SK-N-SH (cell line): ENCODE results near the gene ARAP1. TPM values are rescaled to one million over a fixed set of nuclear protein-coding genes. Genes with fewer than 3 reads are reported as not detected.
A peak's percentile ranks its signal among the peaks of the same experiment; 100 is the strongest.

Source experiments
- CTCF ChIA-PET: fragments of 300-600, 350-600 bp; formaldehyde crosslinking; extraction: SDS; loops from one replicate; lab custom pipeline; 2021; lab: Yijun Ruan, JAX
- POLR2A ChIA-PET: fragments of 350-600 bp; sonication (Branson Sonifier 250); formaldehyde crosslinking; extraction: SDS; loops from one replicate; lab custom pipeline; 2020; ENCODE audit warnings: antibody characterized with exemption, inconsistent platforms; lab: Yijun Ruan, JAX
- DNase-seq: peaks from one replicate; pipeline ENCODE4 v3.0.0; 2012
- H2AFZ ChIP-seq: fragments of 200-600 bp; sonication (generic); 2 replicates; pipeline ENCODE4 v1.8.1; 2016; ENCODE audit warnings: antibody characterized with exemption, mild to moderate bottlenecking, low read depth
- H3F3A ChIP-seq: fragments of 200-600 bp; sonication (generic); replicated peaks from 2 replicates; pipeline ENCODE3; 2016; ENCODE audit warnings: antibody characterized with exemption, mild to moderate bottlenecking; ENCODE audit not compliant: insufficient read depth
- H3K27ac ChIP-seq, 2 experiments: fragments of 200-500 bp in 1 of 2; fragments of 200-600 bp in 1 of 2; sonication (Bioruptor generic) in 1 of 2; sonication (generic), shearing (Covaris generic) in 1 of 2; 2 replicates each; pipeline versions ENCODE4 v1.5.1 to v1.6.1; 2014 to 2016; ENCODE audit warnings: low read depth in 2 of 2, inconsistent platforms in 1 of 2, low read length in 1 of 2, mild to moderate bottlenecking in 1 of 2, mixed read lengths in 1 of 2
- H3K27me3 ChIP-seq: fragments of 200-600 bp; sonication (generic), shearing (Covaris generic); 2 replicates; pipeline ENCODE4 v1.6.1; 2016; ENCODE audit warnings: mixed run types; ENCODE audit not compliant: insufficient read depth
- H3K36me3 ChIP-seq, 2 experiments: fragments of 200-500 bp in 1 of 2; fragments of 200-600 bp in 1 of 2; sonication (Bioruptor generic) in 1 of 2; sonication (generic) in 1 of 2; replicated peaks in 1 of 2; 2 replicates each; pipeline versions ENCODE3 to v1.5.1; 2014 to 2016; ENCODE audit warnings: low read length in 1 of 2, mild to moderate bottlenecking in 1 of 2; ENCODE audit not compliant: insufficient read depth in 2 of 2, control insufficient read depth in 1 of 2
- H3K4me1 ChIP-seq, 2 experiments: fragments of 200-500 bp in 1 of 2; fragments of 200-600 bp in 1 of 2; sonication (Bioruptor generic) in 1 of 2; sonication (generic), shearing (Covaris generic) in 1 of 2; 2 replicates each; pipeline versions ENCODE4 v1.5.1 to v1.6.1; 2014 to 2016; ENCODE audit warnings: low read depth in 1 of 2, low read length in 1 of 2, mixed run types in 1 of 2; ENCODE audit not compliant: insufficient read depth in 2 of 2, control insufficient read depth in 1 of 2
- H3K4me2 ChIP-seq: fragments of 200-600 bp; sonication (generic), shearing (Covaris generic); 2 replicates; pipeline ENCODE4 v1.6.1; 2017; ENCODE audit warnings: mixed run types
- H3K4me3 ChIP-seq, 2 experiments: fragments of 200-500 bp in 1 of 2; fragments of 200-600 bp in 1 of 2; sonication (Bioruptor generic) in 1 of 2; sonication (generic), shearing (Covaris generic) in 1 of 2; 2 replicates each; pipeline versions ENCODE4 v1.5.1 to v1.8.1; 2014 to 2016; ENCODE audit warnings: low read depth in 2 of 2, inconsistent platforms in 1 of 2, low read length in 1 of 2, mild to moderate bottlenecking in 1 of 2, mixed read lengths in 1 of 2, moderate library complexity in 1 of 2
- H3K79me2 ChIP-seq: fragments of 200-600 bp; sonication (generic); 2 replicates; pipeline ENCODE4 v1.8.1; 2017; ENCODE audit warnings: mild to moderate bottlenecking; ENCODE audit not compliant: insufficient read depth
- H3K9ac ChIP-seq: fragments of 200-600 bp; sonication (generic); 2 replicates; pipeline ENCODE4 v1.6.1; 2017; ENCODE audit warnings: mixed run types
- H3K9me2 ChIP-seq: fragments of 200-600 bp; sonication (generic); 2 replicates; pipeline ENCODE4 v1.6.1; 2017; ENCODE audit warnings: mixed run types
- H3K9me3 ChIP-seq: fragments of 200-600 bp; sonication (generic); 2 replicates; pipeline ENCODE4 v1.6.1; 2017; ENCODE audit warnings: mixed run types, mild to moderate bottlenecking, moderate library complexity
- H4K20me1 ChIP-seq: fragments of 200-600 bp; sonication (generic); 2 replicates; pipeline ENCODE4 v1.6.1; 2017; ENCODE audit warnings: mild to moderate bottlenecking, mixed run types; ENCODE audit not compliant: insufficient read depth
- CHD2 ChIP-seq: fragments of 150-350 bp; IDR thresholded peaks from 2 replicates; pipeline ENCODE4 v1.6.1; 2018; ENCODE audit warnings: low read length; ENCODE audit not compliant: partially characterized antibody
- ELF1 ChIP-seq: IDR thresholded peaks from 2 replicates; pipeline ENCODE4 v1.4.0; 2012
- EP300 ChIP-seq, 2 experiments: IDR thresholded peaks; 2 replicates each; pipeline versions ENCODE4 v1.4.0 to v1.6.1; 2012; ENCODE audit warnings: borderline replicate concordance in 1 of 2, low read depth in 1 of 2, low read length in 1 of 2
- FOXJ3 ChIP-seq: sonication (generic); formaldehyde crosslinking; IDR thresholded peaks from 2 replicates; pipeline ENCODE4 v1.5.1; 2020; ENCODE audit warnings: mild to moderate bottlenecking, missing genetic modification reagents
- JUND ChIP-seq: IDR thresholded peaks from 2 replicates; pipeline ENCODE4 v1.4.0; 2012
- MXI1 ChIP-seq: IDR thresholded peaks from 2 replicates; pipeline ENCODE4 v1.6.1; 2012; ENCODE audit warnings: mild to moderate bottlenecking, low read depth, low read length, improper control_type of control experiment
- NFIC ChIP-seq: IDR thresholded peaks from 2 replicates; pipeline ENCODE4 v1.4.0; 2012; ENCODE audit warnings: borderline replicate concordance
- NRF1 ChIP-seq: IDR thresholded peaks from 2 replicates; pipeline ENCODE4 v1.6.1; 2012; ENCODE audit warnings: low read depth, mild to moderate bottlenecking, low read length
- RAD21 ChIP-seq: IDR thresholded peaks from 2 replicates; pipeline ENCODE4 v1.6.1; 2012; ENCODE audit warnings: mild to moderate bottlenecking, low read length
- RCOR1 ChIP-seq: fragments of 150-350 bp; IDR thresholded peaks from 2 replicates; pipeline ENCODE4 v1.6.1; 2017; ENCODE audit warnings: antibody characterized with exemption, low read length
- RFX5 ChIP-seq: IDR thresholded peaks from 2 replicates; pipeline ENCODE4 v1.6.1; 2012; ENCODE audit warnings: mild to moderate bottlenecking, improper control_type of control experiment, low read length
- RXRA ChIP-seq: IDR thresholded peaks from 2 replicates; pipeline ENCODE4 v1.4.0; 2012; ENCODE audit warnings: low read depth, mild to moderate bottlenecking, borderline replicate concordance
- SIN3A ChIP-seq: IDR thresholded peaks from 2 replicates; pipeline ENCODE4 v1.6.1; 2012; ENCODE audit warnings: low read depth, mild to moderate bottlenecking, low read length, moderate library complexity, borderline replicate concordance
- TAF1 ChIP-seq: IDR thresholded peaks from 2 replicates; pipeline ENCODE4 v1.6.1; 2012; ENCODE audit warnings: low read depth, mild to moderate bottlenecking, low read length, moderate library complexity, borderline replicate concordance
- YY1 ChIP-seq: IDR thresholded peaks from 2 replicates; pipeline ENCODE4 v1.4.0; 2012; ENCODE audit warnings: low read depth, mild to moderate bottlenecking
- WGBS: methylation state at CpG from one replicate; pipeline ENCODE4 v1.1.6; 2017; ENCODE audit warnings: low lambda C conversion rate; 5-methylcytosine and 5-hydroxymethylcytosine counted together
- polyA plus RNA-seq, 3 experiments: library from polyadenylated mRNA; depleted of rRNA; stranded (reverse); fragments of >200 nt; gene quantifications; 2 replicates each; pipeline ENCODE4 v1.2.3, GENCODE V29; 2012
- TF ChIP-seq, protein P1 (sequence below): IDR thresholded peaks from 2 replicates; pipeline ENCODE4 v1.4.0; 2012; ENCODE audit warnings: low read depth, borderline replicate concordance
- TF ChIP-seq, protein P2 (sequence below): IDR thresholded peaks from 2 replicates; pipeline ENCODE4 v1.4.0; 2012; ENCODE audit warnings: low read depth, borderline replicate concordance
- TF ChIP-seq, protein P3 (sequence below): fragments of 150-350 bp; IDR thresholded peaks from 2 replicates; pipeline ENCODE4 v1.6.1; 2017; ENCODE audit warnings: antibody characterized with exemption, low read length, low read depth, borderline replicate concordance

Gene ARAP1
- polyA plus RNA-seq, 1 of the 3 experiments (the other 2 are of a cell fraction), result 56.6 TPM

DNA sequence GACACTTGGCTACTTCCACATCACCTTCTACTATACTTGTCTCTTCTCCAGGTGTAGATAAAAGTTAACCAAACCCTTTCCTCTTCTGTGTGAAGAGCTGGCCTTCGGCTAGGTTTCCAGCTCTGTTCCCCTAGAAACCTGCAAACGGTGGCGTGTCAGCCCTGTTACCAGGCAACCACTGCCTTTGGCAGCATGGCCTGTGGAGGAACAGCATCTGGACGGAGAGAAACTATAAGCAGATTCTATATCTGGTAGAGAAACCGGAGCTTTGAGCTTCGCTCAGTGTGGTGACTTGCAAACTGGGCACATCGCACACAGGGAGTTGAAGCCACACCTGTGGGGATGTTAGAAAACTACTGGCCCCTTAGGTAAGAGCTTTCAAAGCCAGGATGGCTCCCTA, 35.9 kb downstream of the ARAP1 start:
- no peak for TF ChIP-seq TAF1
- peak; percentile 71; the same call in 1 of the 2 replicates for TF ChIP-seq MXI1
- H3K4me2 ChIP-seq, result no peak overlapping the region
- peaks cover 36% of the 10 kb centered on the region for H3K79me2 ChIP-seq
- ChIA-PET POLR2A (interaction anchor here (1.0 to 1.3 kb wide), 2 partner anchors 60 to 77 kb away, joined by 3 to 5 read pairs; partner anchors contain the start of gene STARD10), CTCF (interaction anchor here (0.7 to 3.6 kb wide), 9 partner anchors 9 to 461 kb away, joined by 3 to 19 read pairs (median 5); no protein-coding TSS in a partner anchor)
- 77% methylated on average over 7 of the region's 7 CpGs for WGBS
- H3K36me3 ChIP-seq, result peaks cover 0 to 6% of the 10 kb centered on the region in 2 experiments
- DNase-seq, result peak; percentile 77
- H3K27ac ChIP-seq, result peak overlapping the region in 1 of 2 experiments; percentile 23; a peak in 1 of 4 replicates
- peaks cover 8 to 70% of the 10 kb centered on the region in 2 experiments; a peak in 3 of 4 replicates for H3K4me1 ChIP-seq
- H3K9me2 ChIP-seq, result no peaks in the 10 kb centered on the region
- no peak overlapping the region for H3K4me3 ChIP-seq
- no peaks in the 10 kb centered on the region for H3K9me3 ChIP-seq
- H3F3A ChIP-seq, result no peaks in the 10 kb centered on the region
- H3K9ac ChIP-seq, result no peak overlapping the region
- peaks cover 35% of the 10 kb centered on the region for H4K20me1 ChIP-seq
- no peak overlapping the region for H2AFZ ChIP-seq
- no peaks in the 10 kb centered on the region for H3K27me3 ChIP-seq

DNA sequence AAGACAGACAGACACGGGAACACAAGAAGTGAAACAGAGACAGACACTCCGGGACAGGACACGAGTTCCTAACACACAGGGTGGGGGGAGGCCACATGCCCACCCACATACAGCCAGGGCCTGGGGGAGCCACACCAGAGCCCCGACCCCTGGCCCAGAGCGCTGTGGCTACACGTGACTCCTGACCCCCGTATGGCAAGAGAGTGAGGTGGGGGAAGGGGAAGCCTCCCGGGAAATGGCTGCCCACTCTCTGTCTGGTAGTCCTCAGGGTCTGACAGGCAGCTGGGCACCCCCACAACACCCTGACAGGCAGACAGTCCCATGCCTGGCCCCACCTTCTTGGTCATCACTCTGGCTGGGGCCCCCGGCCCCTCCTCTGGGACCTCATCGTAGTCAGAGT, 39.4 kb downstream of the ARAP1 start:
- peaks cover 0 to 38% of the 10 kb centered on the region in 2 experiments; a peak in 1 of 4 replicates for H3K4me1 ChIP-seq
- peaks cover 0 to 24% of the 10 kb centered on the region in 2 experiments for H3K36me3 ChIP-seq
- TF ChIP-seq RCOR1, result no peak
- peak; percentile 58 for DNase-seq
- no peak overlapping the region for H3K4me2 ChIP-seq
- CTCF ChIA-PET, result interaction anchor here (0.9 to 4.4 kb wide), 3 partner anchors 12 to 81 kb away, joined by 3 to 17 read pairs (median 8); partner anchors contain the start of gene STARD10
- no peak overlapping the region for H3K4me3 ChIP-seq
- peaks cover 21% of the 10 kb centered on the region for H4K20me1 ChIP-seq
- no peaks in the 10 kb centered on the region for H3K27me3 ChIP-seq
- peaks cover 5% of the 10 kb centered on the region; the same call in 1 of the 2 replicates for H3K79me2 ChIP-seq
- POLR2A ChIA-PET, result no interaction called here
- H3K9ac ChIP-seq, result no peak overlapping the region
- no peak overlapping the region for H2AFZ ChIP-seq
- H3K9me3 ChIP-seq, result no peaks in the 10 kb centered on the region
- 85% methylated on average over 7 of the region's 10 CpGs for WGBS
- H3K9me2 ChIP-seq, result no peaks in the 10 kb centered on the region
- no peaks in the 10 kb centered on the region for H3F3A ChIP-seq
- H3K27ac ChIP-seq, result peak overlapping the region in 1 of 2 experiments; percentile 51; a peak in 2 of 4 replicates

DNA sequence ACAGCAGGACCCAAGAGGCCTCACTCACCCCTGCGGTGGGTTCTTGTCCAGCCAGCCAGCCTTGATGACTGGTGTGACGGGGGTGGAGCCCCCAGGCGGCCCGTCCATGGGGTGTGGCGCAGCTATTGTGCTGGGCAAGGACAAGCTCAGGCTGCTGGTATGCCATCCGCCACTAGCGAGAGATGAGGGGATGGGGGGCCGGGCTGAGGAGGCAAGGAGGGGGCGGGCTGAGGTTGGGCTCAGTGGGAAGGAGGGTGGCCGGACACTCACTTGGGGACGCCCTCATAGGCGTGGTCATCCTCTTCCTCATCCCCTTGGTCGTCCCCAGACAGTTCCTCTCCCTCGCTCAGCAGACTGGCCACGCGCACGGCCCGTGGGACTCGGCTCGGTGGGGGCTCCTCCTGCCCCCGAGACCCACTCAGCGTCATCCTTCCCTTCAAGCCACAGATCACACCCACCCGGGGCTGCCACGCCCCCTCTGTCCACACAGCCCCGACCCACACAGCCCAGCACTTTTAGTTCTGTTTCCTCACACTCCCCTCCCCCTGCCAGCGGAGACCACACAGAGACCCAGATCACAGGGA, 39.9 kb downstream of the ARAP1 start:
- peaks cover 5% of the 10 kb centered on the region; the same call in 1 of the 2 replicates for H3K79me2 ChIP-seq
- ChIA-PET CTCF (interaction anchor here (4.4 kb wide), 1 partner anchor 28 kb away, joined by 17 read pairs; no protein-coding TSS in a partner anchor), POLR2A (no interaction called here)
- H3F3A ChIP-seq, result no peaks in the 10 kb centered on the region
- H3K27me3 ChIP-seq, result no peaks in the 10 kb centered on the region
- DNase-seq, result peak; percentile 52
- 89% methylated on average over 21 of the region's 26 CpGs for WGBS
- H3K4me1 ChIP-seq, result peaks cover 0 to 33% of the 10 kb centered on the region in 2 experiments; a peak in 1 of 4 replicates
- peaks cover 16% of the 10 kb centered on the region for H4K20me1 ChIP-seq
- no peaks in the 10 kb centered on the region for H3K9me3 ChIP-seq
- no peak overlapping the region for H3K4me3 ChIP-seq
- peaks cover 2 to 24% of the 10 kb centered on the region in 2 experiments for H3K36me3 ChIP-seq
- H3K4me2 ChIP-seq, result no peak overlapping the region
- no peaks in the 10 kb centered on the region for H3K9me2 ChIP-seq
- H3K27ac ChIP-seq, result peak overlapping the region in 1 of 2 experiments; percentile 51; a peak in 2 of 4 replicates
- H3K9ac ChIP-seq, result no peak overlapping the region
- no peak overlapping the region for H2AFZ ChIP-seq
- no peak for TF ChIP-seq NRF1
- TF ChIP-seq SIN3A, result no peak
- no peak for TF ChIP-seq YY1
- no peak for TF ChIP-seq FOXJ3 (CRISPR knock-in tag)
- TF ChIP-seq, protein P1, sequence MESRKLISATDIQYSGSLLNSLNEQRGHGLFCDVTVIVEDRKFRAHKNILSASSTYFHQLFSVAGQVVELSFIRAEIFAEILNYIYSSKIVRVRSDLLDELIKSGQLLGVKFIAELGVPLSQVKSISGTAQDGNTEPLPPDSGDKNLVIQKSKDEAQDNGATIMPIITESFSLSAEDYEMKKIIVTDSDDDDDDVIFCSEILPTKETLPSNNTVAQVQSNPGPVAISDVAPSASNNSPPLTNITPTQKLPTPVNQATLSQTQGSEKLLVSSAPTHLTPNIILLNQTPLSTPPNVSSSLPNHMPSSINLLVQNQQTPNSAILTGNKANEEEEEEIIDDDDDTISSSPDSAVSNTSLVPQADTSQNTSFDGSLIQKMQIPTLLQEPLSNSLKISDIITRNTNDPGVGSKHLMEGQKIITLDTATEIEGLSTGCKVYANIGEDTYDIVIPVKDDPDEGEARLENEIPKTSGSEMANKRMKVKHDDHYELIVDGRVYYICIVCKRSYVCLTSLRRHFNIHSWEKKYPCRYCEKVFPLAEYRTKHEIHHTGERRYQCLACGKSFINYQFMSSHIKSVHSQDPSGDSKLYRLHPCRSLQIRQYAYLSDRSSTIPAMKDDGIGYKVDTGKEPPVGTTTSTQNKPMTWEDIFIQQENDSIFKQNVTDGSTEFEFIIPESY, result no peak
- no peak for TF ChIP-seq RXRA
- TF ChIP-seq, protein P2, sequence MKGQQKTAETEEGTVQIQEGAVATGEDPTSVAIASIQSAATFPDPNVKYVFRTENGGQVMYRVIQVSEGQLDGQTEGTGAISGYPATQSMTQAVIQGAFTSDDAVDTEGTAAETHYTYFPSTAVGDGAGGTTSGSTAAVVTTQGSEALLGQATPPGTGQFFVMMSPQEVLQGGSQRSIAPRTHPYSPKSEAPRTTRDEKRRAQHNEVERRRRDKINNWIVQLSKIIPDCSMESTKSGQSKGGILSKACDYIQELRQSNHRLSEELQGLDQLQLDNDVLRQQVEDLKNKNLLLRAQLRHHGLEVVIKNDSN, result no peak
- TF ChIP-seq JUND, result no peak
- TF ChIP-seq MXI1, result no peak
- no peak for TF ChIP-seq EP300 (IDR thresholded peaks at IDR 0.05; ENCODE audit: borderline replicate concordance in 1 of 2, low read depth in 1 of 2, low read length in 1 of 2)
- TF ChIP-seq, protein P3, sequence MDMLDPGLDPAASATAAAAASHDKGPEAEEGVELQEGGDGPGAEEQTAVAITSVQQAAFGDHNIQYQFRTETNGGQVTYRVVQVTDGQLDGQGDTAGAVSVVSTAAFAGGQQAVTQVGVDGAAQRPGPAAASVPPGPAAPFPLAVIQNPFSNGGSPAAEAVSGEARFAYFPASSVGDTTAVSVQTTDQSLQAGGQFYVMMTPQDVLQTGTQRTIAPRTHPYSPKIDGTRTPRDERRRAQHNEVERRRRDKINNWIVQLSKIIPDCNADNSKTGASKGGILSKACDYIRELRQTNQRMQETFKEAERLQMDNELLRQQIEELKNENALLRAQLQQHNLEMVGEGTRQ, result no peak
- TF ChIP-seq RFX5, result no peak
- no peak for TF ChIP-seq RAD21
- TF ChIP-seq ELF1, result no peak
- no peak for TF ChIP-seq CHD2
- no peak for TF ChIP-seq NFIC
- TF ChIP-seq TAF1, result no peak
- TF ChIP-seq, all 33 proteins: peak for 0
